H1 (cell line): ENCODE results near the gene ADGRB3. TPM values are rescaled to one million over a fixed set of nuclear protein-coding genes. Genes with fewer than 3 reads are reported as not detected.

Source experiments
- CTCF ChIA-PET: fragments of 300-600 bp; sonication (Branson Sonifier 250); formaldehyde crosslinking; loops from one replicate; lab custom pipeline; 2021; ENCODE audit not compliant: partially characterized antibody; lab: Charles Lee
- POLR2A ChIA-PET: fragments of 300-600 bp; sonication (Branson Sonifier 250); formaldehyde crosslinking; loops from one replicate; lab custom pipeline; 2021; ENCODE audit warnings: inconsistent platforms; ENCODE audit not compliant: partially characterized antibody; lab: Charles Lee
- DNase-seq, 2 experiments: peaks; one replicate each; pipeline versions ENCODE4 v3.0.0 to v3.0.0-alpha.2; 2010 to 2022; ENCODE audit warnings: low spot score in 2 of 2, low read depth in 1 of 2, mixed read lengths in 1 of 2
- FAIRE-seq: peaks from 2 replicates; lab custom pipeline; 2011; peaks lifted over from hg19 to GRCh38; lab: Jason Lieb, UNC
- H2AFZ ChIP-seq: 2 replicates; pipeline ENCODE4 v1.8.1; 2012; ENCODE audit warnings: low read length, inconsistent platforms
- H2AK5ac ChIP-seq: 2 replicates; pipeline ENCODE4 v1.6.1; 2013; ENCODE audit warnings: low read depth, low read length
- H2BK120ac ChIP-seq: replicated peaks from 2 replicates; pipeline ENCODE3; 2013; ENCODE audit warnings: low read depth, low read length, inconsistent platforms
- H2BK12ac ChIP-seq: 2 replicates; pipeline ENCODE4 v1.6.1; 2013; ENCODE audit warnings: low read depth, low read length
- H2BK15ac ChIP-seq: 2 replicates; pipeline ENCODE4 v1.6.1; 2013; ENCODE audit warnings: low read length
- H2BK20ac ChIP-seq: 2 replicates; pipeline ENCODE4 v1.6.1; 2013; ENCODE audit warnings: low read length
- H2BK5ac ChIP-seq: 2 replicates; pipeline ENCODE4 v1.6.1; 2013; ENCODE audit warnings: low read depth, low read length
- H3K14ac ChIP-seq: 2 replicates; pipeline ENCODE4 v1.6.1; 2013; ENCODE audit warnings: inconsistent platforms; ENCODE audit not compliant: insufficient read length
- H3K18ac ChIP-seq: 2 replicates; pipeline ENCODE4 v1.6.1; 2013; ENCODE audit warnings: low read length; ENCODE audit errors: extremely low read depth
- H3K23ac ChIP-seq: 2 replicates; pipeline ENCODE4 v1.6.1; 2013; ENCODE audit warnings: inconsistent platforms; ENCODE audit not compliant: insufficient read length
- H3K23me2 ChIP-seq: 2 replicates; pipeline ENCODE4 v1.6.1; 2013; ENCODE audit warnings: low read depth, low read length
- H3K27ac ChIP-seq: 2 replicates; pipeline ENCODE4 v1.6.1; 2011; ENCODE audit warnings: low read depth, low read length, inconsistent platforms
- H3K27me3 ChIP-seq, 4 experiments: replicated peaks in 1 of 4; 1 replicate in 1 of 4; 2 replicates in 3 of 4; pipeline versions ENCODE4 v1.6.1 to v1.8.1; 2011 to 2013; ENCODE audit warnings: low read length in 3 of 4, mild to moderate bottlenecking in 3 of 4, inconsistent platforms in 2 of 4, mixed read lengths in 2 of 4, moderate library complexity in 1 of 4; ENCODE audit not compliant: control insufficient read depth in 3 of 4, insufficient read depth in 3 of 4; ENCODE audit errors: extremely low read depth in 1 of 4
- H3K36me3 ChIP-seq, 4 experiments: 2 replicates each; pipeline versions ENCODE4 v1.6.1 to v1.8.1; 2011 to 2013; ENCODE audit warnings: mild to moderate bottlenecking in 4 of 4, low read length in 3 of 4, moderate library complexity in 2 of 4, control low read depth in 1 of 4, inconsistent platforms in 1 of 4; ENCODE audit not compliant: insufficient read depth in 4 of 4, control insufficient read depth in 2 of 4
- H3K4ac ChIP-seq: replicated peaks from 2 replicates; pipeline ENCODE3; 2013; ENCODE audit warnings: low read length, low read depth, mixed read lengths, inconsistent platforms; ENCODE audit not compliant: insufficient read length
- H3K4me1 ChIP-seq, 4 experiments: replicated peaks in 1 of 4; 1 replicate in 1 of 4; 2 replicates in 3 of 4; pipeline versions ENCODE4 v1.6.1 to v1.8.1; 2011 to 2013; ENCODE audit warnings: low read length in 3 of 4, inconsistent platforms in 2 of 4, mixed read lengths in 1 of 4; ENCODE audit not compliant: insufficient read depth in 4 of 4, control insufficient read depth in 3 of 4
- H3K4me2 ChIP-seq, 2 experiments: 2 replicates each; pipeline versions ENCODE4 v1.6.1 to v1.8.1; 2011 to 2013; ENCODE audit warnings: low read depth in 2 of 2, low read length in 2 of 2, control low read depth in 1 of 2, inconsistent platforms in 1 of 2, mild to moderate bottlenecking in 1 of 2; ENCODE audit not compliant: insufficient read depth in 1 of 2
- H3K4me3 ChIP-seq, 4 experiments: fragments of 200-600, 300-600 bp in 1 of 4; sonication (generic), shearing (Covaris generic), sonication (Bioruptor Twin) in 1 of 4; 2 replicates each; pipeline versions ENCODE4 v1.5.1 to v1.8.1; 2011 to 2016; ENCODE audit warnings: low read length in 4 of 4, low read depth in 3 of 4, control low read depth in 2 of 4, inconsistent platforms in 2 of 4, mild to moderate bottlenecking in 2 of 4, mixed read lengths in 1 of 4, moderate library complexity in 1 of 4; ENCODE audit not compliant: insufficient read depth in 2 of 4; ENCODE audit errors: extremely low read depth in 1 of 4
- H3K56ac ChIP-seq: replicated peaks from 2 replicates; pipeline ENCODE3; 2013; ENCODE audit warnings: low read depth, mild to moderate bottlenecking, mixed read lengths, low read length, inconsistent platforms; ENCODE audit not compliant: insufficient read length
- H3K79me1 ChIP-seq: 2 replicates; pipeline ENCODE4 v1.6.1; 2013; ENCODE audit warnings: low read depth, low read length, control low read depth
- H3K79me2 ChIP-seq, 2 experiments: 2 replicates each; pipeline versions ENCODE4 v1.6.1 to v1.8.1; 2012 to 2013; ENCODE audit warnings: low read length in 2 of 2, mild to moderate bottlenecking in 2 of 2, inconsistent platforms in 1 of 2; ENCODE audit not compliant: insufficient read depth in 2 of 2, control insufficient read depth in 1 of 2
- H3K9ac ChIP-seq, 4 experiments: replicated peaks in 1 of 4; 1 replicate in 1 of 4; 2 replicates in 3 of 4; pipeline versions ENCODE4 v1.6.1 to v1.8.1; 2011 to 2013; ENCODE audit warnings: low read depth in 3 of 4, low read length in 3 of 4, control low read depth in 2 of 4, mild to moderate bottlenecking in 2 of 4, moderate library complexity in 2 of 4, inconsistent platforms in 1 of 4; ENCODE audit errors: extremely low read depth in 1 of 4
- H3K9me3 ChIP-seq, 2 experiments: 2 replicates each; pipeline versions ENCODE4 v1.6.1 to v1.8.1; 2012 to 2013; ENCODE audit warnings: mild to moderate bottlenecking in 2 of 2, moderate library complexity in 2 of 2, control low read depth in 1 of 2, inconsistent platforms in 1 of 2, low read depth in 1 of 2, low read length in 1 of 2, mixed read lengths in 1 of 2; ENCODE audit not compliant: insufficient read depth in 2 of 2
- H4K20me1 ChIP-seq, 2 experiments: replicated peaks in 1 of 2; 2 replicates each; pipeline versions ENCODE3 to v1.8.1; 2011 to 2013; ENCODE audit warnings: inconsistent platforms in 2 of 2, low read length in 2 of 2, mild to moderate bottlenecking in 1 of 2; ENCODE audit not compliant: insufficient read depth in 2 of 2, control insufficient read depth in 1 of 2
- H4K5ac ChIP-seq: 2 replicates; pipeline ENCODE4 v1.6.1; 2013; ENCODE audit warnings: low read length, low read depth, mixed read lengths, inconsistent platforms; ENCODE audit not compliant: insufficient read length
- H4K8ac ChIP-seq: 2 replicates; pipeline ENCODE4 v1.8.0; 2013; ENCODE audit warnings: mild to moderate bottlenecking, moderate library complexity, low read length, inconsistent platforms; ENCODE audit not compliant: insufficient read depth; ENCODE audit errors: extremely low read depth
- H4K91ac ChIP-seq: replicated peaks from 2 replicates; pipeline ENCODE3; 2013; ENCODE audit warnings: low read length, mixed read lengths, inconsistent platforms; ENCODE audit not compliant: insufficient read length
- ASH2L ChIP-seq: fragments of 200-600, 300-600 bp; sonication (generic); IDR thresholded peaks from one replicate; pipeline ENCODE4 v1.7.1; 2017; ENCODE audit warnings: low read length
- CTBP2 ChIP-seq: IDR thresholded peaks from 2 replicates; pipeline ENCODE4 v1.7.0; 2011; ENCODE audit warnings: borderline replicate concordance, mild to moderate bottlenecking, moderate library complexity, mixed read lengths, low read length; ENCODE audit not compliant: insufficient read depth, insufficient read length
- HDAC6 ChIP-seq: IDR thresholded peaks from one replicate; pipeline ENCODE4 v1.7.1; 2012; ENCODE audit warnings: low read depth, mild to moderate bottlenecking, inconsistent platforms, low read length, moderate library complexity
- RBBP5 ChIP-seq: IDR thresholded peaks from 2 replicates; pipeline ENCODE4 v1.7.1; 2012; ENCODE audit warnings: low read depth, mild to moderate bottlenecking, inconsistent platforms, low read length, moderate library complexity, borderline replicate concordance
- RFX5 ChIP-seq: IDR thresholded peaks from 2 replicates; pipeline ENCODE4 v1.6.1; 2011; ENCODE audit warnings: low read depth, low read length, improper control_type of control experiment, borderline replicate concordance
- SAP30 ChIP-seq: fragments of 300-600 bp; sonication (generic); IDR thresholded peaks from 2 replicates; pipeline ENCODE4 v1.7.1; 2012; ENCODE audit warnings: low read length, moderate library complexity, mild to moderate bottlenecking, inconsistent platforms; ENCODE audit not compliant: insufficient read depth, insufficient replicate concordance
- SIN3A ChIP-seq, 2 experiments: IDR thresholded peaks in 1 of 2; conservative IDR thresholded peaks in 1 of 2; 2 replicates each; pipeline ENCODE4 v1.6.1; 2011 to 2012; ENCODE audit warnings: low read length in 2 of 2, improper control_type of control experiment in 1 of 2, low read depth in 1 of 2, mild to moderate bottlenecking in 1 of 2
- ZNF274 ChIP-seq: IDR thresholded peaks from 2 replicates; pipeline ENCODE4 v1.7.0; 2012; ENCODE audit warnings: low read length, borderline replicate concordance; ENCODE audit errors: extremely low read depth
- WGBS, 2 experiments: shearing (Covaris generic) in 1 of 2; methylation state at CpG; one replicate each; pipeline versions ENCODE4 v1.1.6 to v1.1.7; 2013 to 2015; ENCODE audit warnings: low lambda C conversion rate in 2 of 2, mixed read lengths in 2 of 2, inconsistent platforms in 1 of 2, low coverage in 1 of 2, missing lambda C conversion rate in 1 of 2; ENCODE audit not compliant: insufficient replicate concordance in 2 of 2, insufficient coverage in 1 of 2, insufficient read length in 1 of 2; ENCODE audit errors: extremely low coverage in 1 of 2, missing lambda C conversion rate in 1 of 2; 5-methylcytosine and 5-hydroxymethylcytosine counted together
- polyA plus RNA-seq, 7 experiments: library from polyadenylated mRNA; depleted of rRNA in 3 of 7; stranded (reverse) in 5 of 7; unstranded in 2 of 7; fragments of >200 nt in 5 of 7; fragments of 200-250 nt in 2 of 7; gene quantifications; 1 replicate in 5 of 7; 2 replicates in 1 of 7; 4 replicates in 1 of 7; pipeline versions ENCODE4 v1.2.1 to v1.2.3, GENCODE V29; 2011 to 2013; ENCODE audit warnings: missing spikeins in 2 of 7, mixed read lengths in 2 of 7
- total RNA-seq: library from RNA; stranded (reverse); fragmentation: NEBNext Ultra II Directional; extraction: Animal tissue kit (Norgen Biotek cat#: 25700); gene quantifications from 2 replicates; pipeline ENCODE4 v1.2.1, GENCODE V29; 2021
- TF ChIP-seq, protein P1 (sequence below): IDR thresholded peaks from 2 replicates; pipeline ENCODE4 v1.6.1; 2012; ENCODE audit warnings: inconsistent platforms
- TF ChIP-seq, protein P2 (sequence below): IDR thresholded peaks from 2 replicates; pipeline ENCODE4 v1.6.1; 2012; ENCODE audit warnings: low read length, inconsistent platforms

ADGRB3 gene
- total and polyA plus RNA-seq, 2 of the 8 experiments (the other 6 are each of a cell fraction or from before 2014, with no cell fraction given), result 0.35 to 1.2 TPM

DNA sequence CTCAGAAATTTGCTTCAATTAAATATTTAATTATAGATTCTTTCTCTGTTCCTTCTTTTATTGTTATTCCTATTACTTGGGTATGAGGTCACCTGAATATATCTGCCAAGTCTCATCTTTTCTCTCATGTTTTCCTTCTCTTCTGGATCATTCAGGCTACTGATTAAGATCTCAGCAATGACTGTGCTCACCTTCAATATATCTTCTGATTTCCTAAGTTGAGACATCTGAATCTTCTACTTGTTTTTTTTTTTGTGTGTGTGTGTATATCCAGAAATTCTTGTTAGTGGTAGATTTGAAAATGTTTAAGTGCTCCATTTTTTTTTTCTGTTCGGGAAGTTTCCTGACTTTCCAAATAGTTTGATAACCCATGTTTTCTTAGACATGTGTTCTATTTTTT, 108.0 kb downstream of the ADGRB3 start:
- no peak overlapping the region for H2BK12ac ChIP-seq
- H3K4me2 ChIP-seq, result no peak overlapping the region
- ChIA-PET CTCF (interaction anchor here (0.7 kb wide), 1 partner anchor 36 kb away, joined by 3 read pairs; no protein-coding TSS in a partner anchor), POLR2A (interaction anchor here (0.7 kb wide), 1 partner anchor 343 kb away, joined by 3 read pairs; no protein-coding TSS in a partner anchor)
- H3K23me2 ChIP-seq, result no peaks in the 10 kb centered on the region
- no peak for FAIRE-seq
- no peak for DNase-seq
- H3K14ac ChIP-seq, result no peak overlapping the region
- H4K20me1 ChIP-seq, result no peaks in the 10 kb centered on the region
- no peaks in the 10 kb centered on the region for H3K9me3 ChIP-seq
- H2BK20ac ChIP-seq, result no peak overlapping the region
- no peak overlapping the region for H2AFZ ChIP-seq
- H2BK15ac ChIP-seq, result no peak overlapping the region
- H3K4me1 ChIP-seq, result peaks cover 0 to under 1% (median 0%) of the 10 kb centered on the region in 4 experiments; a peak in 1 of 7 replicates
- no peak overlapping the region for H2BK120ac ChIP-seq
- H3K56ac ChIP-seq, result no peak overlapping the region
- 87% methylated on average over 1 of the region's 1 CpG; no CpG with 5 or more reads in 1 of the 2 experiments for WGBS, 2 experiments
- no peak overlapping the region for H3K18ac ChIP-seq
- H3K9ac ChIP-seq, result no peak overlapping the region
- H3K23ac ChIP-seq, result no peak overlapping the region
- H3K79me1 ChIP-seq, result no peaks in the 10 kb centered on the region
- no peak overlapping the region for H4K5ac ChIP-seq
- no peaks in the 10 kb centered on the region for H3K36me3 ChIP-seq
- H3K4ac ChIP-seq, result no peak overlapping the region
- no peak overlapping the region for H4K91ac ChIP-seq
- no peaks in the 10 kb centered on the region for H3K79me2 ChIP-seq
- H3K27ac ChIP-seq, result no peak overlapping the region
- no peaks in the 10 kb centered on the region for H3K27me3 ChIP-seq
- H2BK5ac ChIP-seq, result no peak overlapping the region
- H3K4me3 ChIP-seq, result no peak overlapping the region
- no peak overlapping the region for H4K8ac ChIP-seq
- H2AK5ac ChIP-seq, result no peak overlapping the region
- TF ChIP-seq, protein P1, sequence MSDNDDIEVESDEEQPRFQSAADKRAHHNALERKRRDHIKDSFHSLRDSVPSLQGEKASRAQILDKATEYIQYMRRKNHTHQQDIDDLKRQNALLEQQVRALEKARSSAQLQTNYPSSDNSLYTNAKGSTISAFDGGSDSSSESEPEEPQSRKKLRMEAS, result no peak
- TF ChIP-seq RFX5 (no peak), RBBP5 (no peak), CTBP2 (no peak), SIN3A (conservative IDR thresholded peaks at IDR 0.05 in 1 of 2, IDR thresholded peaks at IDR 0.05 in 1 of 2; ENCODE audit: low read depth in 1 of 2, low read length in 2 of 2) (no peak), ZNF274 (no peak), ASH2L (no peak), SAP30 (no peak), HDAC6 (no peak)
- TF ChIP-seq, protein P2, sequence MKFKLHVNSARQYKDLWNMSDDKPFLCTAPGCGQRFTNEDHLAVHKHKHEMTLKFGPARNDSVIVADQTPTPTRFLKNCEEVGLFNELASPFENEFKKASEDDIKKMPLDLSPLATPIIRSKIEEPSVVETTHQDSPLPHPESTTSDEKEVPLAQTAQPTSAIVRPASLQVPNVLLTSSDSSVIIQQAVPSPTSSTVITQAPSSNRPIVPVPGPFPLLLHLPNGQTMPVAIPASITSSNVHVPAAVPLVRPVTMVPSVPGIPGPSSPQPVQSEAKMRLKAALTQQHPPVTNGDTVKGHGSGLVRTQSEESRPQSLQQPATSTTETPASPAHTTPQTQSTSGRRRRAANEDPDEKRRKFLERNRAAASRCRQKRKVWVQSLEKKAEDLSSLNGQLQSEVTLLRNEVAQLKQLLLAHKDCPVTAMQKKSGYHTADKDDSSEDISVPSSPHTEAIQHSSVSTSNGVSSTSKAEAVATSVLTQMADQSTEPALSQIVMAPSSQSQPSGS, result no peak
